Stimulated activated CD8-positive, alpha-beta memory T cell treated with anti-CD3 and anti-CD28 coated beads, Interleukin-7, amount 100 ng/mL, for 1 hour (primary cell): ENCODE data around the gene VAMP2.
"Not testable (repeated sequence)": the region's sequence is repeated elsewhere in the genome, so short reads cannot be mapped to it uniquely, and the experiment has no call there.

Experiments
- DNase-seq, 2 donors: peaks; one replicate each; pipeline ENCODE4 v3.0.0-alpha.2; 2020; ENCODE audit warnings: low read depth in 2 of 2

The VAMP2 gene

GRCh38 chr17:8176197-8176940 lies 13.6 kb upstream of the VAMP2 start, which contains the start of gene TMEM107:
Gene TMEM107 (minus strand): TSS chr17:8176380. CDS start chr17:8176286, 94 bp downstream.
- DNase-seq = peak; percentile 70 to 76

GRCh38 chr17:8175795-8176196 lies 13.0 kb upstream of the VAMP2 start:
- no peak for DNase-seq

- no peak for DNase-seq
Observed at GRCh38 chr17:8173871-8174322, 11.1 kb upstream of the VAMP2 start.

- DNase-seq = peak in 1 of 2 donors; percentile 48
Observed at GRCh38 chr17:8173056-8173870, 10.5 kb upstream of the VAMP2 start.

GRCh38 chr17:8170186-8170585 lies 7.4 kb upstream of the VAMP2 start:
- DNase-seq = not testable (repeated sequence)

GRCh38 chr17:8167526-8167925 lies 4.8 kb upstream of the VAMP2 start:
- no peak for DNase-seq

- DNase-seq = no peak
Observed at GRCh38 chr17:8166731-8167130, 4.0 kb upstream of the VAMP2 start.

GRCh38 chr17:8164815-8165131 lies 2.0 kb upstream of the VAMP2 start:
- no peak for DNase-seq

GRCh38 chr17:8163978-8164814 lies 1.4 kb upstream of the VAMP2 start:
- DNase-seq = peak in 1 of 2 donors; percentile 43

GRCh38 chr17:8162997-8163977 lies 539 bp upstream of the VAMP2 start:
- no peak for DNase-seq

- no peak for DNase-seq
Observed at GRCh38 chr17:8161289-8162232, 1.2 kb downstream of the VAMP2 start.

GRCh38 chr17:8160741-8161221 lies 2.0 kb downstream of the VAMP2 start:
- DNase-seq = no peak

GRCh38 chr17:8160224-8160577 lies 2.5 kb downstream of the VAMP2 start:
- no peak for DNase-seq

- no peak for DNase-seq
Observed at GRCh38 chr17:8159459-8160223, 3.1 kb downstream of the VAMP2 start.

GRCh38 chr17:8159032-8159400 lies 3.7 kb downstream of the VAMP2 start:
- DNase-seq = no peak

GRCh38 chr17:8158267-8159031 lies 4.3 kb downstream of the VAMP2 start:
- peak; percentile 69 to 83 for DNase-seq

- DNase-seq = peak; percentile 99 to 100
Observed at GRCh38 chr17:8156246-8156992, 6.3 kb downstream of the VAMP2 start.

- DNase-seq = no peak
Observed at GRCh38 chr17:8155996-8156245, 6.8 kb downstream of the VAMP2 start.
